Testis (tissue), 3 donors: ENCODE results near the gene NUP93. TPM values are rescaled to one million over a fixed set of nuclear protein-coding genes. Genes with fewer than 3 reads are reported as not detected.
A peak's percentile ranks its signal among the peaks of the same experiment; 100 is the strongest.
"Not testable (repeated sequence)": the region's sequence is repeated elsewhere in the genome, so short reads cannot be mapped to it uniquely, and the experiment has no call there.

ENCODE experiments used
- DNase-seq: peaks from one replicate; pipeline ENCODE4 v3.0.0-alpha.2; 2019
- H3K27ac ChIP-seq, 2 donors: fragments of 200-600 bp; sonication (generic); one replicate each; pipeline ENCODE4 v1.5.1; 2019
- H3K27me3 ChIP-seq: fragments of 200-600 bp; sonication (generic); one replicate; pipeline ENCODE4 v1.5.1; 2019
- H3K36me3 ChIP-seq: fragments of 200-600 bp; sonication (generic); one replicate; pipeline ENCODE4 v1.5.1; 2017; ENCODE audit warnings: low read depth; ENCODE audit errors: missing control alignments
- H3K4me1 ChIP-seq: fragments of 200-600 bp; sonication (generic); one replicate; pipeline ENCODE4 v1.5.1; 2019
- H3K4me3 ChIP-seq, 2 donors: fragments of 200-600 bp; sonication (generic); one replicate each; pipeline ENCODE4 v1.5.1; 2017 to 2019
- H3K9me3 ChIP-seq: fragments of 200-600 bp; sonication (generic); one replicate; pipeline ENCODE4 v1.5.1; 2017
- CTCF ChIP-seq, 3 experiments: fragments of 450-650 bp in 2 of 3; fragments of 200-600 bp in 1 of 3; sonication (generic) in 1 of 3; IDR thresholded peaks; one replicate each; pipeline ENCODE4 v1.5.1; 2016 to 2019; ENCODE audit warnings: antibody characterized with exemption in 3 of 3, mild to moderate bottlenecking in 2 of 3, moderate library complexity in 1 of 3
- POLR2A ChIP-seq: fragments of 450-650 bp; IDR thresholded peaks from one replicate; pipeline ENCODE4 v1.6.1; 2017; ENCODE audit warnings: antibody characterized with exemption, mild to moderate bottlenecking, moderate library complexity
- WGBS, 2 donors: methylation state at CpG; one replicate each; pipeline ENCODE4 v1.1.5; 2018; 5-methylcytosine and 5-hydroxymethylcytosine counted together
- intact Hi-C: fragments of 100-400 bp; cut with DNase I; formaldehyde crosslinking; loops from one replicate; pipeline ENCODE4 v1.15.1; 2023; ENCODE audit warnings: low total_unique reads
- polyA plus RNA-seq: library from polyadenylated mRNA; stranded (reverse); fragments of 350-450 nt; fragmentation: Illumina TruSeq; extraction: RNeasy Lipid Tissue Mini Kit (QIAGEN cat#74804); gene quantifications from one replicate; pipeline ENCODE4 v1.2.3, GENCODE V29; 2014; ENCODE audit warnings: low read depth, low replicate concordance; ENCODE audit not compliant: insufficient read depth
- total RNA-seq, 2 donors: library from RNA; depleted of rRNA; stranded (reverse); fragments of >200 nt; gene quantifications; one replicate each; pipeline ENCODE4 v1.2.3, GENCODE V29; 2016

The NUP93 gene
- total and polyA plus RNA-seq, 3 donors from 2014 or later: 94.2 to 147 (median 102) TPM

GRCh38 chr16:56810954-56811353 lies 81.0 kb downstream of the NUP93 start:
- intact Hi-C loops: loop anchor here (10.0 kb wide), 1 partner anchor 946 kb away; no protein-coding TSS in a partner anchor
- Histone ChIP-seq H3K27me3 (no peaks in the 10 kb centered on the region), H3K9me3 (no peaks in the 10 kb centered on the region), H3K4me3 (no peak overlapping the region), H3K4me1 (peaks cover 8% of the 10 kb centered on the region), H3K27ac (no peak overlapping the region), H3K36me3 (no peaks in the 10 kb centered on the region)
- no peak for DNase-seq
- TF ChIP-seq CTCF (IDR thresholded peaks at IDR 0.05) (no peak), POLR2A (no peak)

- DNase-seq, H3K27me3 ChIP-seq, H3K4me3 ChIP-seq, H3K36me3 ChIP-seq, H3K4me1 ChIP-seq, H3K9me3 ChIP-seq, H3K27ac ChIP-seq: not testable (repeated sequence)
- 97 to 98% methylated on average over 5 of the region's 5 CpGs for WGBS, 2 donors
- intact Hi-C loops: loop anchor here (10.0 kb wide), 1 partner anchor 947 kb away; no protein-coding TSS in a partner anchor
Measured at GRCh38 chr16:56811602-56812001, 81.7 kb downstream of the NUP93 start.

- no peak overlapping the region for H3K4me3 ChIP-seq
- H3K9me3 ChIP-seq: no peaks in the 10 kb centered on the region
- intact Hi-C loops: loop anchor here (10.0 kb wide), 1 partner anchor 948 kb away; no protein-coding TSS in a partner anchor
- no peak overlapping the region for H3K27ac ChIP-seq
- H3K27me3 ChIP-seq: no peaks in the 10 kb centered on the region
- H3K4me1 ChIP-seq: no peaks in the 10 kb centered on the region
- H3K36me3 ChIP-seq: no peaks in the 10 kb centered on the region
- DNase-seq: no peak
- TF ChIP-seq CTCF (IDR thresholded peaks at IDR 0.05) (no peak), POLR2A (no peak)
Measured at GRCh38 chr16:56812884-56813283, 83.0 kb downstream of the NUP93 start.

GRCh38 chr16:56814537-56815432 lies 84.9 kb downstream of the NUP93 start:
- Histone ChIP-seq H3K4me3 (no peak overlapping the region), H3K4me1 (no peaks in the 10 kb centered on the region), H3K9me3 (no peaks in the 10 kb centered on the region), H3K36me3 (no peaks in the 10 kb centered on the region), H3K27me3 (no peaks in the 10 kb centered on the region), H3K27ac (peak overlapping the region; percentile 5 to 9)
- no peak for DNase-seq
- 53 to 54% methylated on average over 9 of the region's 9 CpGs for WGBS, 2 donors
- intact Hi-C loops: loop anchor here (10.0 kb wide), 1 partner anchor 950 kb away; no protein-coding TSS in a partner anchor
- no peak for TF ChIP-seq POLR2A
- no peak for TF ChIP-seq CTCF (IDR thresholded peaks at IDR 0.05)

- no peak overlapping the region for H3K27ac ChIP-seq
- intact Hi-C loops: loop anchor here (10.0 kb wide), 1 partner anchor 951 kb away; no protein-coding TSS in a partner anchor
Measured at GRCh38 chr16:56815721-56816120, 85.8 kb downstream of the NUP93 start.

More at GRCh38 chr16:56815721-56816120, 85.8 kb downstream of the NUP93 start:
- no peaks in the 10 kb centered on the region for H3K36me3 ChIP-seq
- no peak for TF ChIP-seq POLR2A
- no peak for TF ChIP-seq CTCF (IDR thresholded peaks at IDR 0.05)
- H3K27me3 ChIP-seq: no peaks in the 10 kb centered on the region
- no peaks in the 10 kb centered on the region for H3K4me1 ChIP-seq
- no peak overlapping the region for H3K4me3 ChIP-seq
- H3K9me3 ChIP-seq: no peaks in the 10 kb centered on the region
- DNase-seq: no peak
